Measurements from ENCODE around the gene MORN5.

- TF ChIP-seq CTCF (IDR thresholded peaks at IDR 0.05) (no peak), POLR2A (IDR thresholded peaks at IDR 0.05) (no peak)
These were observed 33.1 kb upstream of the MORN5 start for GRCh38 chr9:122126331-122127261.

Data from lower leg skin (tissue), 3 donors.